Daoy (cell line): Measurements from ENCODE around the gene RAB27A. TPM values are rescaled to one million over a fixed set of nuclear protein-coding genes. Genes with fewer than 3 reads are reported as not detected.

ENCODE experiments used
- total RNA-seq: library from RNA; depleted of rRNA; stranded (reverse); fragments of >200 nt; shearing (Covaris generic); gene quantifications from 2 replicates; pipeline ENCODE4 v1.2.3, GENCODE V29; 2014; rRNA removed

RAB27A gene
- total RNA-seq, 1 experiment from 2014 or later, result 6.5 TPM

Other genes with a start within 250 kb of the RAB27A start
- gene RSL24D1, start 92.9 kb downstream of the RAB27A start, total RNA-seq, result 146 and 195 TPM in 2 replicates
- 15.3 and 25.9 TPM in 2 replicates for gene PIGBOS1, start 29.3 kb upstream of the RAB27A start, total RNA-seq
- 14.2 and 15.0 TPM in 2 replicates for gene PIGB, start 29.4 kb upstream of the RAB27A start, total RNA-seq
- 28.3 and 28.9 TPM in 2 replicates for gene CCPG1, start 118.5 kb upstream of the RAB27A start, total RNA-seq
- 0.11 and 1.3 TPM in 2 replicates for gene PIERCE2, start 118.7 kb upstream of the RAB27A start, total RNA-seq
- 5.5 and 19.0 TPM in 2 replicates for gene DNAAF4, start 218.4 kb upstream of the RAB27A start, total RNA-seq